ENCODE measurements around the gene CCDC24. TPM values are rescaled to one million over a fixed set of nuclear protein-coding genes. Genes with fewer than 3 reads are reported as not detected.
A peak's percentile ranks its signal among the peaks of the same experiment; 100 is the strongest.

Gene CCDC24
- total RNA-seq, 2 donors from 2014 or later, result 1.4 to 1.5 TPM

- no peaks in the 10 kb centered on the region for H3K4me1 Mint-ChIP-seq
- no peaks in the 10 kb centered on the region for H3K9me3 ChIP-seq (ENCODE audit: control insufficient read depth, low read length, poor library complexity, severe bottlenecking)
- H3K27ac Mint-ChIP-seq, result no peak overlapping the region
- H3K27me3 Mint-ChIP-seq, result peaks cover 6% of the 10 kb centered on the region
- no peak overlapping the region for H3K4me3 Mint-ChIP-seq
- ATAC-seq, result no peak
- no peak for DNase-seq
- no peaks in the 10 kb centered on the region for H3K36me3 Mint-ChIP-seq (ENCODE audit: low read depth)
Measured at GRCh38 chr1:44002606-44003157, 11.3 kb downstream of the CCDC24 start.

GRCh38 chr1:44008259-44008658, 16.9 kb downstream of the CCDC24 start:
- no peaks in the 10 kb centered on the region for H3K9me3 ChIP-seq (ENCODE audit: control insufficient read depth, low read length, poor library complexity, severe bottlenecking)
- no peaks in the 10 kb centered on the region for H3K36me3 Mint-ChIP-seq (ENCODE audit: low read depth)
- ATAC-seq (no peak), DNase-seq (no peak)
- H3K4me3 Mint-ChIP-seq, result no peak overlapping the region
- peak overlapping the region; percentile 43 for H3K27ac Mint-ChIP-seq
- H3K27me3 Mint-ChIP-seq, result no peaks in the 10 kb centered on the region
- H3K4me1 Mint-ChIP-seq, result peaks cover 5% of the 10 kb centered on the region

- H3K4me3 Mint-ChIP-seq, result no peak overlapping the region
- peaks cover 12% of the 10 kb centered on the region for H3K27me3 Mint-ChIP-seq
- H3K27ac Mint-ChIP-seq, result no peak overlapping the region
- H3K36me3 Mint-ChIP-seq (ENCODE audit: low read depth), result no peaks in the 10 kb centered on the region
- peaks cover 5% of the 10 kb centered on the region for H3K4me1 Mint-ChIP-seq
- DNase-seq (no peak), ATAC-seq (no peak)
- no peaks in the 10 kb centered on the region for H3K9me3 ChIP-seq (ENCODE audit: control insufficient read depth, low read length, poor library complexity, severe bottlenecking)
Measured at GRCh38 chr1:44010935-44011471, 19.6 kb downstream of the CCDC24 start.

DNA sequence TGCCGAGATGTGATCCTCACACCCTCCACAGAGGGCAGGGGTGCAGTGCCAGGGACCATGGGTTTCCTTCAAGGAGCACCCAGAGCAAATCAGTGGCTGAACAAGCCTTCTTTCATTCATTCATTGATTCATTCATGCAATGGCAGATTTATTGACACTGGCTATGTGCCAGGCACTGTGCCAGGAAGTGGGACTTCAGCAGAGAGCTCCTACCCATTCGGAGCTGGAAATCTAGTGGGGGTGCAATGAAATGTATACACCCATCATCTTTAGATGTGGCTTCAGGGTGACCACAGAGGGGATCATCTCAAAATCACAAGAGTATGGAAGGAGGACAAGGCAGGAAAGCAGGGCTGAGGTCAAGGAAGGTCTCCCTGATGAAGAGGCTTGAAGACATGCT, 21.0 kb downstream of the CCDC24 start:
- Mint-ChIP-seq H3K4me1 (peaks cover 5% of the 10 kb centered on the region), H3K36me3 (ENCODE audit: low read depth) (no peaks in the 10 kb centered on the region), H3K27me3 (peaks cover 12% of the 10 kb centered on the region), H3K4me3 (no peak overlapping the region), H3K27ac (peak overlapping the region; percentile 32)
- ATAC-seq, result no peak
- H3K9me3 ChIP-seq (ENCODE audit: control insufficient read depth, low read length, poor library complexity, severe bottlenecking), result no peaks in the 10 kb centered on the region
- no peak for DNase-seq

DNA sequence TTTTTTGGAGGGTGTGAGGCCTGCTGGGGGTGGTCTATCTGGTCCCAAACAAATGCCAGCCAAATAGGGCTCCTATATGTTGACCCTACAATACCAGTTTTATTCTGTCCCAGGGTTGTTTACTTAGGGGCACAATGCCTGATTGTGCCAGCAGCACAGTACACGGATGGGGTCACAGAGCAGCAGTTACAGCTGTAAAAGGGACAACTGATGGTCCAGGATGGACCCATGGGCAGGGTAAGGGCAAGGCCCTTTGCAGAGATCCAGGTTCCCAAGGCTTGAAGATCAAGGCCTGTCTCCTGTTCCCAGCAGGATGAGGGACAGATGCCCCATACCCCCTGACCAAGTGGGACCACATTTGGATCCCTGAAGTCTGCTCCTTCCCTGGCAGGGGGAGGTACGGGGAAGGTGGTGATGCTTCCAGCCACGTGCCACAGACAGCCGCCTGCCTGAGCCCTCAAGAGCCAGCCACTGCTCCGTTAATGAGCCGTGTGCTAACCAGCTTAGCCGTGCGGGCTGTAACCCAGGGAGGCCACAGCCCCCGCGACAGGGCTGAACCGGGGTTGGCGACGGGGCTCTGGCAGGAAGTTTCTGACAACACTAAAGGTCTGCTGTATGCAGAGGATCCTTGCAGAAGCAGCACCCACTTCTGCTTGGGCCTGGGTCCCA, 21.7 kb downstream of the CCDC24 start:
- H3K36me3 Mint-ChIP-seq (ENCODE audit: low read depth), result no peaks in the 10 kb centered on the region
- no peak overlapping the region for H3K4me3 Mint-ChIP-seq
- ATAC-seq (no peak), DNase-seq (no peak)
- no peaks in the 10 kb centered on the region for H3K9me3 ChIP-seq (ENCODE audit: control insufficient read depth, low read length, poor library complexity, severe bottlenecking)
- H3K27me3 Mint-ChIP-seq, result peaks cover 12% of the 10 kb centered on the region
- H3K4me1 Mint-ChIP-seq, result peaks cover 5% of the 10 kb centered on the region
- peak overlapping the region; percentile 32 for H3K27ac Mint-ChIP-seq

- DNase-seq, result no peak
- H3K27me3 Mint-ChIP-seq, result peaks cover 12% of the 10 kb centered on the region
- no peaks in the 10 kb centered on the region for H3K9me3 ChIP-seq (ENCODE audit: control insufficient read depth, low read length, poor library complexity, severe bottlenecking)
- H3K27ac Mint-ChIP-seq, result no peak overlapping the region
- H3K4me1 Mint-ChIP-seq, result peaks cover 5% of the 10 kb centered on the region
- H3K4me3 Mint-ChIP-seq, result peak overlapping the region; percentile 41
- no peaks in the 10 kb centered on the region for H3K36me3 Mint-ChIP-seq (ENCODE audit: low read depth)
- no peak for ATAC-seq
Measured at GRCh38 chr1:44013949-44014348, 22.6 kb downstream of the CCDC24 start.

GRCh38 chr1:44014365-44015104, 23.1 kb downstream of the CCDC24 start:
- Mint-ChIP-seq H3K27ac (no peak overlapping the region), H3K4me3 (peak overlapping the region; percentile 41), H3K4me1 (peaks cover 5% of the 10 kb centered on the region), H3K36me3 (ENCODE audit: low read depth) (no peaks in the 10 kb centered on the region), H3K27me3 (peaks cover 12% of the 10 kb centered on the region)
- ATAC-seq (no peak), DNase-seq (no peak)
- no peaks in the 10 kb centered on the region for H3K9me3 ChIP-seq (ENCODE audit: control insufficient read depth, low read length, poor library complexity, severe bottlenecking)

DNA sequence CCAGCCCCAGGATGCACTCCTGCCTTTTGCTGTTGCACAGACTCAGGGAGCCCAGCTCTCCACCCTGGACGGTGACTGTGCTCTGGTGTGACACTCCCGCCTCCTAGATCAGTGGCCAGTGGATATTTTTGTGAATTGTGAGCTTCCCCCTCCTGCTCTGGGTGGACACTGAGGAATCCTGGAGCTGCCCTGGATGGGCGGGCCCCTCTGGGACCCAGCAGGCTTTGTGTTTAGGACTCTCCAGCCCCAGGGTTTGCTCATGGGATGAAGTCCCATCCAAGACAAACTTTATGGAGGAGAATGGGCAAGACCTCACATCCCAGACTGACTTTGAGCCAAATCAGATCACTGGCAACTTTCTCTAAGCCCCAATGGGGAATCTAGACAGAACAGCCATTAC, 23.8 kb downstream of the CCDC24 start:
- Mint-ChIP-seq H3K4me1 (peaks cover 2% of the 10 kb centered on the region), H3K4me3 (no peak overlapping the region), H3K27ac (no peak overlapping the region), H3K36me3 (ENCODE audit: low read depth) (no peaks in the 10 kb centered on the region), H3K27me3 (peaks cover 12% of the 10 kb centered on the region)
- DNase-seq, result no peak
- no peaks in the 10 kb centered on the region for H3K9me3 ChIP-seq (ENCODE audit: control insufficient read depth, low read length, poor library complexity, severe bottlenecking)
- no peak for ATAC-seq

DNA sequence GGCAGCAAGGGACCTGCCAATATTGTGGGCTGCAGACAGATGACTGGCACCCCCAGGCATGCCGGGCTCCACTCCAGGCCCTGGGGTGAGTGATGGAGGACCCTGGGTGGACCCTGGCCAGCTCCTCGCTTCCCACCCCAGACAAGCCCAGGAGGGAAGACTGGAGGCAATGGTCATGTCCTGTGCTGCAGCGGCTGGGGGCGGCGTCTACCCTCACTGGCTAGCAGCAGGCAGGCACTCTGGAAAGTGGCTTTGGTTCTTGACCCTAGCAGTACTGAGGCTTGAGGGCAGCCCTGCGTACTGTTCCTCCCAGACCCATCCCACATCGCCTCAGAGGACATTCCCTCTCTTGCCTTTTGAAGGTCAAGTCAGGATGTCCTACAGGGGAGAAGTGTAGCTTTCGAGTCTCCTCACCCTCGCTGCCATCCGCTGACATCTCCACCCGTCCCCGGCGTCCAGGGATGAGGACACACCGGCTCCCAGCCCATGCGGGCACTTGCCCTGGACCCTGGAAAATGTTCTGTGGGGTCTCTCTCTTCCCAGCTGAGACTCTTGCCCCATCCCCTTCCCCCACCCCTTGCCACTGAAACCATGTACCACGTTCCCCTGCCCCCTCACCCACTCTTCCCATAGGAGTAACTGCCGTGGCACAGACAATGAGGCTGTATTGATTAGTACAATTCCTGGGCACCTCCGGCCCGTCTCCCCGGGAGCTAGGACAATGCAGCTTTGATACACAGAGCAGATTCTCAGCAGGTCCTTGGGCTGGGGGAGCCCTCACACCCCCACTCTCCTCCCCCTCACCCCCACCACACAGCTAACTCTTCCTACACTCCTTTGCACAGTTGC, 24.9 kb downstream of the CCDC24 start:
- H3K36me3 Mint-ChIP-seq (ENCODE audit: low read depth), result no peaks in the 10 kb centered on the region
- ATAC-seq, result no peak
- H3K9me3 ChIP-seq (ENCODE audit: control insufficient read depth, low read length, poor library complexity, severe bottlenecking), result no peaks in the 10 kb centered on the region
- no peak overlapping the region for H3K4me3 Mint-ChIP-seq
- H3K27ac Mint-ChIP-seq, result no peak overlapping the region
- H3K27me3 Mint-ChIP-seq, result peaks cover 12% of the 10 kb centered on the region
- H3K4me1 Mint-ChIP-seq, result peaks cover 2% of the 10 kb centered on the region
- no peak for DNase-seq

DNA sequence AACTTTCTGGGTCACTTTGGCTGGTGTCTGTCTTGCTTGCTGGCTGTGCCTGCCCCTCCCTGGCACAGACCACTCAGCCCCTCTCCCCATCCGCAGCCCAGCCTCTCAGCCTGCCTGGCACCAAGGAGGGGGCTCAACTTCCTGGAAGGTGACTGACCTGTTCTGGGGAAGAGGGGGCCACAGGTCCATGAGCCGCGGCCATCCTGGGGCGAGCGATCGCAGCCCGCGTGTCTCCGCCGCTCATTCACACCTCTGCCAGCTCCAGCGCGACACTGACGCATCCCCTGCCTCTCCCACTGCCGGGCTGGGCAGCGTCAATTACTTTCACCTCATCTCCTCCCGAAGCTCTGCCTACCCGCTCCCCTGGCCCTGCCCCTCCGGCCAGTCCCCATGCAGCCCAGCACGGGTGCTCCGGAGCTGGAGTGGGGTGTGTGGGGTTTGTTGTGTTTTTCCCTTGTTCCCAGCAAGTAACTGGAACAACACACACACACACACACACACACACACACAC, 25.5 kb downstream of the CCDC24 start:
- no peak for ATAC-seq
- DNase-seq, result no peak
- peaks cover 2% of the 10 kb centered on the region for H3K4me1 Mint-ChIP-seq
- H3K36me3 Mint-ChIP-seq (ENCODE audit: low read depth), result no peaks in the 10 kb centered on the region
- peaks cover 12% of the 10 kb centered on the region for H3K27me3 Mint-ChIP-seq
- H3K27ac Mint-ChIP-seq, result no peak overlapping the region
- H3K9me3 ChIP-seq (ENCODE audit: control insufficient read depth, low read length, poor library complexity, severe bottlenecking), result no peaks in the 10 kb centered on the region
- no peak overlapping the region for H3K4me3 Mint-ChIP-seq

- no peak for ATAC-seq
- Mint-ChIP-seq H3K4me1 (no peaks in the 10 kb centered on the region), H3K27ac (no peak overlapping the region), H3K4me3 (no peak overlapping the region), H3K36me3 (ENCODE audit: low read depth) (no peaks in the 10 kb centered on the region), H3K27me3 (peaks cover 3% of the 10 kb centered on the region)
- no peak for DNase-seq
- no peaks in the 10 kb centered on the region for H3K9me3 ChIP-seq (ENCODE audit: control insufficient read depth, low read length, poor library complexity, severe bottlenecking)
Measured at GRCh38 chr1:44019466-44019948, 28.1 kb downstream of the CCDC24 start.

DNA sequence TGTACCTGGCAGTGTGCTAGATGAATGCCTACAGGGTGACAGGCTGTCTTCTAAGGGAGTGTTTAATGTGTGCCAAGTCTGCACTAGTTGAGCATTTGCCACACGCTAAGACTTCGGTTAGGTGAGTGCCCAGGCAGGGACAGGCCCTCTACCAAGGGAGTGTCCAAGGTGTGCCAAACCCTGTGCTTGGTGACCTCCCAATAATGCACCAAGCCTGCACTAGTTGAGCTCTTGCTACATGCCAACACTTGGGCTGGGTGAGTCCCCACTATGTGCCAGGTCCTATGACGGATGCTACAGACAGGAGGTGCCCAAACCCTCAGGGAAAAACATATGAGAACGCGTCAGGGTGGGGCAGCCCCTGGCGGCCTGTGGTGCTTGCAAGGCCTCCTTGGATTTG, 29.1 kb downstream of the CCDC24 start:
- Mint-ChIP-seq H3K36me3 (ENCODE audit: low read depth) (no peaks in the 10 kb centered on the region), H3K27me3 (no peaks in the 10 kb centered on the region), H3K4me3 (no peak overlapping the region), H3K27ac (no peak overlapping the region), H3K4me1 (no peaks in the 10 kb centered on the region)
- ATAC-seq (no peak), DNase-seq (no peak)
- no peaks in the 10 kb centered on the region for H3K9me3 ChIP-seq (ENCODE audit: control insufficient read depth, low read length, poor library complexity, severe bottlenecking)
